H1 (cell line): ENCODE results near the gene SH3PXD2A.

Experiments
- EZH2 ChIP-seq: fragments of 200-600 bp; sonication (generic); IDR thresholded peaks from 2 replicates; pipeline ENCODE4 v1.7.1; 2012; ENCODE audit warnings: low read depth, mild to moderate bottlenecking, moderate library complexity, low read length, inconsistent platforms; ENCODE audit not compliant: severe bottlenecking
- YY1 ChIP-seq: IDR thresholded peaks from 2 replicates; pipeline ENCODE4 v1.6.1; 2011; ENCODE audit warnings: low read depth, mild to moderate bottlenecking, low read length
- TF ChIP-seq, protein P1 (sequence below), 3 experiments: IDR thresholded peaks; 1 replicate in 2 of 3; 2 replicates in 1 of 3; pipeline versions ENCODE4 v1.5.1 to v1.6.1; 2011; ENCODE audit warnings: low read length in 3 of 3, mild to moderate bottlenecking in 3 of 3, inconsistent platforms in 2 of 3, low read depth in 1 of 3, moderate library complexity in 1 of 3; ENCODE audit not compliant: insufficient read depth in 1 of 3; ENCODE audit errors: control extremely low read depth in 1 of 3

DNA sequence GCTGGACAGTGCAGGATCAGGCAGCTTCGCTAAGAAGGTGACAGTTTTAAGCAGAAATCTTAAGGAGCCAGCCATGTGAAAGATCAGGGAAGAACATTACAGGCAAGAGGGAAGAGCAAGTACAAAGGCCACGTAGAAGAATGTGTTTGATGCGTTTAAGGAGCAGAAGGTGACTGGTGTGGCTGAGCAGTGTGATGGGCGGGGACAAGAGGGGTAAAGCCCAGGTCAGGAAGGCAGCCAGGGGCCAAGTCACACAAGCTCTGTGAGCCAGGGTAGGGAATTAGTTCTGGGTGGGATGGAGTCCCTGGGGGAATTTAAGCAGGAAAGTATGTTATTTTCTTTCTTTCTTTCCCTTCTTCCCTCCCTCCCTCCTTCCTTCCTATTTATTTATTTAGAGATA is 166.9 kb downstream of the SH3PXD2A start:
- TF ChIP-seq YY1 (no peak), EZH2 (no peak)
- TF ChIP-seq, protein P1, sequence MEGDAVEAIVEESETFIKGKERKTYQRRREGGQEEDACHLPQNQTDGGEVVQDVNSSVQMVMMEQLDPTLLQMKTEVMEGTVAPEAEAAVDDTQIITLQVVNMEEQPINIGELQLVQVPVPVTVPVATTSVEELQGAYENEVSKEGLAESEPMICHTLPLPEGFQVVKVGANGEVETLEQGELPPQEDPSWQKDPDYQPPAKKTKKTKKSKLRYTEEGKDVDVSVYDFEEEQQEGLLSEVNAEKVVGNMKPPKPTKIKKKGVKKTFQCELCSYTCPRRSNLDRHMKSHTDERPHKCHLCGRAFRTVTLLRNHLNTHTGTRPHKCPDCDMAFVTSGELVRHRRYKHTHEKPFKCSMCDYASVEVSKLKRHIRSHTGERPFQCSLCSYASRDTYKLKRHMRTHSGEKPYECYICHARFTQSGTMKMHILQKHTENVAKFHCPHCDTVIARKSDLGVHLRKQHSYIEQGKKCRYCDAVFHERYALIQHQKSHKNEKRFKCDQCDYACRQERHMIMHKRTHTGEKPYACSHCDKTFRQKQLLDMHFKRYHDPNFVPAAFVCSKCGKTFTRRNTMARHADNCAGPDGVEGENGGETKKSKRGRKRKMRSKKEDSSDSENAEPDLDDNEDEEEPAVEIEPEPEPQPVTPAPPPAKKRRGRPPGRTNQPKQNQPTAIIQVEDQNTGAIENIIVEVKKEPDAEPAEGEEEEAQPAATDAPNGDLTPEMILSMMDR (IDR thresholded peaks at IDR 0.05; ENCODE audit: control extremely low read depth in 1 of 3, insufficient read depth in 1 of 3, low read depth in 1 of 3, low read length in 3 of 3): no peak
